HL-60 (cell line): ENCODE results near the gene FBXO45.
A peak's percentile ranks its signal among the peaks of the same experiment; 100 is the strongest.
"Not testable (repeated sequence)": the region's sequence is repeated elsewhere in the genome, so short reads cannot be mapped to it uniquely, and the experiment has no call there.

Source experiments
- DNase-seq, 2 experiments: peaks; one replicate each; pipeline ENCODE4 v3.0.0-alpha.2; 2010 to 2020; ENCODE audit warnings: low read depth in 1 of 2, low spot score in 1 of 2
- H3K27ac ChIP-seq: fragments of 250-450 bp; sonication (Bioruptor Pico); replicated peaks from 2 replicates; pipeline ENCODE4 v1.5.1; 2020; ENCODE audit warnings: mild to moderate bottlenecking, moderate library complexity
- H3K27me3 ChIP-seq: fragments of 250-450 bp; sonication (Bioruptor Pico); 2 replicates; pipeline ENCODE4 v1.5.1; 2021; ENCODE audit warnings: mild to moderate bottlenecking, moderate library complexity; ENCODE audit not compliant: insufficient read depth, poor library complexity, severe bottlenecking
- H3K4me3 ChIP-seq: replicated peaks from 2 replicates; pipeline ENCODE4 v1.5.1; 2011; ENCODE audit warnings: mild to moderate bottlenecking, control low read depth, low read length; ENCODE audit not compliant: insufficient read depth
- CTCF ChIP-seq: IDR thresholded peaks from one replicate; pipeline ENCODE4 v1.5.1; 2011; ENCODE audit warnings: low read length, control low read depth, inconsistent platforms; ENCODE audit not compliant: insufficient read depth
- GABPA ChIP-seq: IDR thresholded peaks from 2 replicates; pipeline ENCODE4 v1.6.1; 2012; ENCODE audit warnings: low read depth
- POLR2AphosphoS5 ChIP-seq: IDR thresholded peaks from 2 replicates; pipeline ENCODE4 v1.6.1; 2012; ENCODE audit warnings: low read depth
- REST ChIP-seq: IDR thresholded peaks from 2 replicates; pipeline ENCODE4 v1.6.1; 2012; ENCODE audit warnings: low read depth; ENCODE audit not compliant: insufficient replicate concordance
- SPI1 ChIP-seq: IDR thresholded peaks from 2 replicates; pipeline ENCODE4 v1.6.1; 2012; ENCODE audit warnings: low read depth, mild to moderate bottlenecking, borderline replicate concordance

Gene FBXO45

GRCh38 chr3:196547067-196547466, 21.4 kb upstream of the FBXO45 start:
- no peak overlapping the region for H3K4me3 ChIP-seq
- DNase-seq: no peak
- no peaks in the 10 kb centered on the region for H3K27me3 ChIP-seq
- no peak overlapping the region for H3K27ac ChIP-seq
- no peak for TF ChIP-seq CTCF
- no peak for TF ChIP-seq POLR2AphosphoS5
- no peak for TF ChIP-seq SPI1
- no peak for TF ChIP-seq REST
- no peak for TF ChIP-seq GABPA

GRCh38 chr3:196549312-196549711, 19.1 kb upstream of the FBXO45 start:
- not testable (repeated sequence) for DNase-seq, H3K4me3 ChIP-seq

GRCh38 chr3:196550172-196550571, 18.3 kb upstream of the FBXO45 start:
- not testable (repeated sequence) for H3K27me3 ChIP-seq, H3K4me3 ChIP-seq

More at GRCh38 chr3:196549312-196549711, 19.1 kb upstream of the FBXO45 start:
- not testable (repeated sequence) for H3K27ac ChIP-seq, H3K27me3 ChIP-seq

GRCh38 chr3:196552253-196552652, 16.2 kb upstream of the FBXO45 start:
- no peak overlapping the region for H3K27ac ChIP-seq
- no peak for TF ChIP-seq SPI1
- TF ChIP-seq GABPA: no peak
- no peak for TF ChIP-seq CTCF
- no peak for TF ChIP-seq POLR2AphosphoS5
- no peak for TF ChIP-seq REST
- H3K4me3 ChIP-seq: no peak overlapping the region
- no peak for DNase-seq
- H3K27me3 ChIP-seq: no peaks in the 10 kb centered on the region

More at GRCh38 chr3:196550172-196550571, 18.3 kb upstream of the FBXO45 start:
- H3K27ac ChIP-seq, DNase-seq: not testable (repeated sequence)

- Histone ChIP-seq H3K27me3 (no peaks in the 10 kb centered on the region), H3K27ac (peak overlapping the region; percentile 74), H3K4me3 (no peak overlapping the region)
- DNase-seq: no peak
- no peak for TF ChIP-seq POLR2AphosphoS5
- TF ChIP-seq REST: no peak
- no peak for TF ChIP-seq SPI1
- no peak for TF ChIP-seq CTCF
- no peak for TF ChIP-seq GABPA
Observed at GRCh38 chr3:196553551-196553950, 14.9 kb upstream of the FBXO45 start.
